ENCODE data around the gene TAS1R1.

Gene TAS1R1

GRCh38 chr1:6560267-6560666 lies 5.2 kb downstream of the TAS1R1 start:
- no peak for TF ChIP-seq CTCF (IDR thresholded peaks at IDR 0.05; ENCODE audit: control insufficient read depth, insufficient read depth, low read depth, low read length, missing control alignments)
- H3K4me3 ChIP-seq (ENCODE audit: control insufficient read depth, low read depth, low read length) = no peak overlapping the region
- no peak for DNase-seq (ENCODE audit: low read depth)

- TF ChIP-seq CTCF (IDR thresholded peaks at IDR 0.05; ENCODE audit: control insufficient read depth, insufficient read depth, low read depth, low read length, missing control alignments) = no peak
- H3K4me3 ChIP-seq (ENCODE audit: control insufficient read depth, low read depth, low read length) = no peak overlapping the region
- DNase-seq (ENCODE audit: low read depth) = no peak
Observed at GRCh38 chr1:6569033-6569432, 13.9 kb downstream of the TAS1R1 start.

- no peak overlapping the region for H3K4me3 ChIP-seq (ENCODE audit: control insufficient read depth, low read depth, low read length)
- no peak for DNase-seq (ENCODE audit: low read depth)
- TF ChIP-seq CTCF (IDR thresholded peaks at IDR 0.05; ENCODE audit: control insufficient read depth, insufficient read depth, low read depth, low read length, missing control alignments) = no peak
Observed at GRCh38 chr1:6570100-6570499, 15.0 kb downstream of the TAS1R1 start.

- DNase-seq (ENCODE audit: low read depth) = no peak
- H3K4me3 ChIP-seq (ENCODE audit: control insufficient read depth, low read depth, low read length) = no peak overlapping the region
- TF ChIP-seq CTCF (IDR thresholded peaks at IDR 0.05; ENCODE audit: control insufficient read depth, insufficient read depth, low read depth, low read length, missing control alignments) = no peak
Observed at GRCh38 chr1:6570987-6571386, 15.9 kb downstream of the TAS1R1 start.

GRCh38 chr1:6572653-6573383 lies 17.7 kb downstream of the TAS1R1 start:
- no peak for TF ChIP-seq CTCF (IDR thresholded peaks at IDR 0.05; ENCODE audit: control insufficient read depth, insufficient read depth, low read depth, low read length, missing control alignments)
- no peak for DNase-seq (ENCODE audit: low read depth)
- H3K4me3 ChIP-seq (ENCODE audit: control insufficient read depth, low read depth, low read length) = no peak overlapping the region

- no peak for TF ChIP-seq CTCF (IDR thresholded peaks at IDR 0.05; ENCODE audit: control insufficient read depth, insufficient read depth, low read depth, low read length, missing control alignments)
- H3K4me3 ChIP-seq (ENCODE audit: control insufficient read depth, low read depth, low read length) = no peak overlapping the region
- DNase-seq (ENCODE audit: low read depth) = no peak
Observed at GRCh38 chr1:6574025-6574620, 19.0 kb downstream of the TAS1R1 start.
